BJ (cell line): ENCODE results near the gene OR51S1. TPM values are rescaled to one million over a fixed set of nuclear protein-coding genes. Genes with fewer than 3 reads are reported as not detected.

Source experiments
- CTCF ChIA-PET: fragments of 350-600 bp; formaldehyde crosslinking; extraction: SDS; loops from one replicate; lab custom pipeline; 2021; ENCODE audit warnings: antibody characterized with exemption, inconsistent platforms; lab: Yijun Ruan, JAX
- POLR2A ChIA-PET: fragments of 300-600 bp; sonication (Branson Sonifier 250); formaldehyde crosslinking; extraction: SDS; loops from one replicate; lab custom pipeline; 2021; ENCODE audit warnings: antibody characterized with exemption; lab: Charles Lee
- DNase-seq: peaks from one replicate; pipeline ENCODE4 v3.0.0-alpha.2; 2011; ENCODE audit warnings: low read depth
- H3K27me3 ChIP-seq: 2 replicates; pipeline ENCODE4 v1.6.0; 2011; ENCODE audit warnings: low read length; ENCODE audit not compliant: control insufficient read depth, insufficient read depth
- H3K36me3 ChIP-seq: 2 replicates; pipeline ENCODE4 v1.5.1; 2011; ENCODE audit warnings: low read length; ENCODE audit not compliant: control insufficient read depth, insufficient read depth
- H3K4me3 ChIP-seq: 2 replicates; pipeline ENCODE4 v1.5.1; 2011; ENCODE audit warnings: low read depth, mild to moderate bottlenecking, control low read depth, low read length
- polyA plus RNA-seq: library from polyadenylated mRNA; depleted of rRNA; stranded (reverse); fragments of >200 nt; gene quantifications from 2 replicates; pipeline ENCODE4 v1.2.3, GENCODE V29; 2011
- TF ChIP-seq, protein P1 (sequence below): IDR thresholded peaks from 2 replicates; pipeline ENCODE4 v1.5.1; 2011; ENCODE audit warnings: low read depth, mild to moderate bottlenecking, control low read depth, inconsistent platforms, low read length, moderate library complexity; ENCODE audit not compliant: insufficient read depth

The OR51S1 gene
- polyA plus RNA-seq, 1 experiment, result not detected

DNA sequence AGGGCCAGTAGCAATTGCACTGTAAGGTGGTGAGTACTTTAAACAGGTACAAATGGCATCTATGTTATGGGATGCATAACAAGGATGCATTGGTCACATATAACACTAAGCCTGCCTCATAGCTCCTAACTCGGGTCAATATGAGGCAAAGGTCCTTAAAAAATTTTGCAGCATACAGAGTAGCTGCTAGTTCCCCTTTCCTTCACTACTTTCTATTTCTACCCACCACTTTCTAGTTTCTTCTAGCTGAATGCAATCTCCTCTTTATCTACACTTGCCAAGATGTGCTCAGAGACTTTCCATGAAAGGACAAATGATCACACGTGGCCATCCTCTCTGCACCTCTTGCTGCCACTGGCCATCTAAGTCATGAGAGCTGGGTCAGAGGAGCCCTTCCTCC is 18.1 kb downstream of the OR51S1 start:
- TF ChIP-seq, protein P1, sequence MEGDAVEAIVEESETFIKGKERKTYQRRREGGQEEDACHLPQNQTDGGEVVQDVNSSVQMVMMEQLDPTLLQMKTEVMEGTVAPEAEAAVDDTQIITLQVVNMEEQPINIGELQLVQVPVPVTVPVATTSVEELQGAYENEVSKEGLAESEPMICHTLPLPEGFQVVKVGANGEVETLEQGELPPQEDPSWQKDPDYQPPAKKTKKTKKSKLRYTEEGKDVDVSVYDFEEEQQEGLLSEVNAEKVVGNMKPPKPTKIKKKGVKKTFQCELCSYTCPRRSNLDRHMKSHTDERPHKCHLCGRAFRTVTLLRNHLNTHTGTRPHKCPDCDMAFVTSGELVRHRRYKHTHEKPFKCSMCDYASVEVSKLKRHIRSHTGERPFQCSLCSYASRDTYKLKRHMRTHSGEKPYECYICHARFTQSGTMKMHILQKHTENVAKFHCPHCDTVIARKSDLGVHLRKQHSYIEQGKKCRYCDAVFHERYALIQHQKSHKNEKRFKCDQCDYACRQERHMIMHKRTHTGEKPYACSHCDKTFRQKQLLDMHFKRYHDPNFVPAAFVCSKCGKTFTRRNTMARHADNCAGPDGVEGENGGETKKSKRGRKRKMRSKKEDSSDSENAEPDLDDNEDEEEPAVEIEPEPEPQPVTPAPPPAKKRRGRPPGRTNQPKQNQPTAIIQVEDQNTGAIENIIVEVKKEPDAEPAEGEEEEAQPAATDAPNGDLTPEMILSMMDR, result no peak
- Histone ChIP-seq H3K4me3 (no peak overlapping the region), H3K36me3 (no peaks in the 10 kb centered on the region), H3K27me3 (no peaks in the 10 kb centered on the region)
- DNase-seq, result no peak
- POLR2A ChIA-PET, result no interaction called here
- CTCF ChIA-PET, result interaction anchor here (0.9 kb wide), 1 partner anchor 18 kb away, joined by 3 read pairs; no protein-coding TSS in a partner anchor

DNA sequence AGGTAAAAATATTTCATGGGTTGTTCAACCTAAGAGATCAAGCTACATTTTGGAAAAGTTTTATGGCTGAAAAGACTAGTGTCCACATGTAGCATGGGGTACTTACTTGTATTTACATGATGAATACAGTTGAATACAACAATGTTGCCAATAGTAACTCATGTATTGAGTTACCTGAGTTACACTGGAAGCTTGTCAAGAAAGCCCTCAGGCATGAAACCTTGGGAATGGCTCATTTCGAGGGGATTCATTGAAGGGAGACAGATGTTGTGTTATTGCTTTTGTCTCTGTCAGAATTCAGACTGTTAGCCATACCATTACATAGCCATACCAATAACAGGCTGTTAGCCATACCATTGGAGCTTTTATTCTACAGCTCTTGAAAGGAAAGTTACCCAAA is 18.7 kb downstream of the OR51S1 start:
- TF ChIP-seq, protein P1, result no peak
- no peak for DNase-seq
- Histone ChIP-seq H3K4me3 (no peak overlapping the region), H3K27me3 (no peaks in the 10 kb centered on the region), H3K36me3 (no peaks in the 10 kb centered on the region)
- ChIA-PET POLR2A (no interaction called here), CTCF (interaction anchor here (0.9 kb wide), 1 partner anchor 17 kb away, joined by 3 read pairs; no protein-coding TSS in a partner anchor)

DNA sequence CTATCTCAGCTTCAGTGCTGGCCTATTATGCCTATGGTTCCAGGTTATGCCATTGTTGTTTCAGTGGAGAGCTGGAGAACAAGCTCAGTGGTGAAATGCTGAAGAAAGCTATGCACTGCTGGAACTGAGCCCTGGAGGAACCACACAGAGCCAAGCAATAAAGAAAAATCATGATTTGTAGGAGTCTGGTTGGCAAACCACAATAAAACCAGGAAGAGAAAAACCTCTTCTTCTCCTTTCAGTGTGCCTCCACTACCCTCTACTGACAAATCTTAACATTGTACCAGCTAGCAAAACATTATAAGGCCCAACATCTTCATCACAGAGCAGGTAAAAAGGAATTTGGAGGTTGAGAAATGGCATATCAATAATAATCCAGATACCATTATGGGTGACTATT is 22.6 kb downstream of the OR51S1 start:
- H3K36me3 ChIP-seq, result no peaks in the 10 kb centered on the region
- ChIA-PET POLR2A (no interaction called here), CTCF (interaction anchor here (1.2 to 1.5 kb wide), 2 partner anchors 189 to 199 kb away, joined by 3 to 8 read pairs; partner anchors contain the start of gene OR51D1)
- H3K27me3 ChIP-seq, result no peaks in the 10 kb centered on the region
- DNase-seq, result no peak
- no peak overlapping the region for H3K4me3 ChIP-seq
- TF ChIP-seq, protein P1, result no peak

DNA sequence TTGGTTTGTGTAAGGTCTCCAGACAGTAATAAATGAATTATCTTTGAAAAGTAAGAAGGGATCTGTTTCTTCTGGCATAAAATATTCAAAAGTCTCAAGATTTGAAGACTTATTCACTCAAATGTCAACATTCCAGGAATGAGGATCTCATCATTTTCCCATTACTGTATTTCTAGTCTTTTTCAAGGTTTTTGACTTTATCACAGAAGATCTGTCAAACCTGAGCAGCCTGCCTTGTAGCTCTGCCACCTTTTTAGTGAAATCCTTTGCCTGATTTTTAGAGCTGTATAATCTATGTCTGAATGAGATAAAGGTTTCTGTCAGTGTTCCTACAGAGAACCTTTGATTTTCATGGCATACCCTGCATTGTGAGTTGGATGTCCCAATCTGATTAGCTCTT is 23.9 kb downstream of the OR51S1 start:
- H3K4me3 ChIP-seq, result no peak overlapping the region
- no peak for DNase-seq
- TF ChIP-seq, protein P1, result no peak
- no peaks in the 10 kb centered on the region for H3K27me3 ChIP-seq
- POLR2A ChIA-PET, result no interaction called here
- CTCF ChIA-PET, result no interaction called here
- H3K36me3 ChIP-seq, result no peaks in the 10 kb centered on the region

DNA sequence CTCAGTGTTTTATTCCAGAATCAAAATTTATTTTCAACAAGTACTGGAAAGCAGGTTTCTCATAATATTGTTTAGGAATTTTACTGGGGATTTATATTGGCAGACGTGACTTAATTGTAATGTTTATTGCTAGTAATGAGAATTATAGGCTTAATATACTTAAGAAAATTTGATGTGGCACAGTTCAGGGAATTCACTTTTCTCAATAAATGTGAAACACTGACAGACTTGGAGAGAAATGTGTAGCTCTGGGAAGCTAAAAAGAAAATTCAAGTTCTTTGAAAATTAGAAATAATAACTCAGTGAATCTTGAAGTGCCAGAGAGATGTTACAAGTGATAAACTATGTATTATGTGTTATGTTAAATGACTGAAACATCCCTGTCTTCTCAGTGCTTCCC is 28.0 kb downstream of the OR51S1 start, which contains the start of gene OR51F2:
Gene OR51F2, plus strand, starts transcription at position 301 of the 400 bp plus-strand sequence. CDS start 101 bp downstream, outside the sequence.
- Histone ChIP-seq H3K27me3 (no peaks in the 10 kb centered on the region), H3K4me3 (no peak within 1 kb of the TSS), H3K36me3 (no peaks in the 10 kb centered on the region)
- TF ChIP-seq, protein P1, result no peak
- ChIA-PET CTCF (no interaction called here), POLR2A (no interaction called here)
- no peak for DNase-seq
